ENCODE results near the gene POLR3H. TPM values are rescaled to one million over a fixed set of nuclear protein-coding genes. Genes with fewer than 3 reads are reported as not detected.

The POLR3H gene
- total RNA-seq, 1 experiment from 2014 or later, result 13.2 TPM

- Histone ChIP-seq H3K4me3 (ENCODE audit: low read length) (no peak overlapping the region), H3K9ac (ENCODE audit: low read length) (no peak overlapping the region), H3K79me2 (ENCODE audit: low read length) (peaks cover 16% of the 10 kb centered on the region)
Observed at GRCh38 chr22:41530890-41531714, 13.2 kb downstream of the POLR3H start.

GRCh38 chr22:41528938-41529561 lies 15.2 kb downstream of the POLR3H start:
- Histone ChIP-seq H3K27ac (ENCODE audit: low read length) (no peak overlapping the region), H3K79me2 (ENCODE audit: low read length) (peaks cover 13% of the 10 kb centered on the region), H3K9me2 (replicated peaks; ENCODE audit: insufficient read depth, low read length) (no peaks in the 10 kb centered on the region), H3K27me3 (ENCODE audit: low read length) (no peaks in the 10 kb centered on the region), H3K4me3 (ENCODE audit: low read length) (no peak overlapping the region), H4K20me1 (ENCODE audit: insufficient read depth, low read depth, low read length) (peaks cover 14% of the 10 kb centered on the region; the same call in 1 of the 2 replicates), H3K4me1 (ENCODE audit: low read length) (peaks cover 14% of the 10 kb centered on the region), H3K9me3 (ENCODE audit: low read length) (no peaks in the 10 kb centered on the region), H3K4me2 (ENCODE audit: low read depth, low read length, poor library complexity, severe bottlenecking) (no peak overlapping the region), H3K9ac (ENCODE audit: low read length) (no peak overlapping the region), H2AFZ (ENCODE audit: low read length) (no peak overlapping the region), H3K36me3 (ENCODE audit: insufficient read depth, low read length) (peaks cover 47% of the 10 kb centered on the region)
- DNase-seq, result no peak

More at GRCh38 chr22:41530890-41531714, 13.2 kb downstream of the POLR3H start:
- no peaks in the 10 kb centered on the region for H3K27me3 ChIP-seq (ENCODE audit: low read length)
- H3K36me3 ChIP-seq (ENCODE audit: insufficient read depth, low read length), result peaks cover 38% of the 10 kb centered on the region
- H2AFZ ChIP-seq (ENCODE audit: low read length), result no peak overlapping the region
- no peak for DNase-seq
- no peaks in the 10 kb centered on the region for H3K9me3 ChIP-seq (ENCODE audit: low read length)
- no peaks in the 10 kb centered on the region for H3K9me2 ChIP-seq (replicated peaks; ENCODE audit: insufficient read depth, low read length)
- no peak overlapping the region for H3K4me2 ChIP-seq (ENCODE audit: low read depth, low read length, poor library complexity, severe bottlenecking)
- H4K20me1 ChIP-seq (ENCODE audit: insufficient read depth, low read depth, low read length), result peaks cover 14% of the 10 kb centered on the region; the same call in 1 of the 2 replicates
- 0 out of 2 replicates have a peak, but pooled peaks cover 2% of the 10 kb centered on the region for H3K4me1 ChIP-seq (ENCODE audit: low read length)
- H3K27ac ChIP-seq (ENCODE audit: low read length), result no peak overlapping the region

GRCh38 chr22:41528132-41528766 lies 16.0 kb downstream of the POLR3H start:
- peaks cover 10% of the 10 kb centered on the region; the same call in 1 of the 2 replicates for H4K20me1 ChIP-seq (ENCODE audit: insufficient read depth, low read depth, low read length)

GRCh38 chr22:41526830-41527799 lies 17.2 kb downstream of the POLR3H start:
- Histone ChIP-seq H3K4me1 (ENCODE audit: low read length) (peaks cover 15% of the 10 kb centered on the region), H3K36me3 (ENCODE audit: insufficient read depth, low read length) (peaks cover 34% of the 10 kb centered on the region), H3K9me3 (ENCODE audit: low read length) (no peaks in the 10 kb centered on the region), H3K79me2 (ENCODE audit: low read length) (peaks cover 5% of the 10 kb centered on the region; the same call in 1 of the 2 replicates), H3K9me2 (replicated peaks; ENCODE audit: insufficient read depth, low read length) (no peaks in the 10 kb centered on the region), H3K27ac (ENCODE audit: low read length) (no peak overlapping the region), H3K27me3 (ENCODE audit: low read length) (no peaks in the 10 kb centered on the region), H3K9ac (ENCODE audit: low read length) (no peak overlapping the region), H3K4me2 (ENCODE audit: low read depth, low read length, poor library complexity, severe bottlenecking) (no peak overlapping the region), H4K20me1 (ENCODE audit: insufficient read depth, low read depth, low read length) (0 out of 2 replicates have a peak, but pooled peaks cover 7% of the 10 kb centered on the region), H2AFZ (ENCODE audit: low read length) (no peak overlapping the region), H3K4me3 (ENCODE audit: low read length) (no peak overlapping the region)
- peak; percentile 90 for DNase-seq

More at GRCh38 chr22:41528132-41528766, 16.0 kb downstream of the POLR3H start:
- Histone ChIP-seq H3K36me3 (ENCODE audit: insufficient read depth, low read length) (peaks cover 43% of the 10 kb centered on the region), H3K9me3 (ENCODE audit: low read length) (no peaks in the 10 kb centered on the region), H3K79me2 (ENCODE audit: low read length) (peaks cover 12% of the 10 kb centered on the region; the same call in 1 of the 2 replicates), H3K4me3 (ENCODE audit: low read length) (no peak overlapping the region), H3K4me2 (ENCODE audit: low read depth, low read length, poor library complexity, severe bottlenecking) (no peak overlapping the region), H3K9me2 (replicated peaks; ENCODE audit: insufficient read depth, low read length) (no peaks in the 10 kb centered on the region), H3K27ac (ENCODE audit: low read length) (no peak overlapping the region), H3K9ac (ENCODE audit: low read length) (no peak overlapping the region), H3K27me3 (ENCODE audit: low read length) (no peaks in the 10 kb centered on the region), H3K4me1 (ENCODE audit: low read length) (peaks cover 15% of the 10 kb centered on the region), H2AFZ (ENCODE audit: low read length) (no peak overlapping the region)
- no peak for DNase-seq

- peaks cover 27% of the 10 kb centered on the region for H3K36me3 ChIP-seq (ENCODE audit: insufficient read depth, low read length)
- no peaks in the 10 kb centered on the region for H3K27me3 ChIP-seq (ENCODE audit: low read length)
- H4K20me1 ChIP-seq (ENCODE audit: insufficient read depth, low read depth, low read length), result 0 out of 2 replicates have a peak, but pooled peaks cover 7% of the 10 kb centered on the region
Observed at GRCh38 chr22:41526226-41526829, 17.9 kb downstream of the POLR3H start.

GRCh38 chr22:41525450-41526225 lies 18.6 kb downstream of the POLR3H start:
- Histone ChIP-seq H3K4me2 (ENCODE audit: low read depth, low read length, poor library complexity, severe bottlenecking) (no peak overlapping the region), H3K79me2 (ENCODE audit: low read length) (no peaks in the 10 kb centered on the region), H3K9me3 (ENCODE audit: low read length) (no peaks in the 10 kb centered on the region), H3K4me1 (ENCODE audit: low read length) (peaks cover 15% of the 10 kb centered on the region), H3K27me3 (ENCODE audit: low read length) (no peaks in the 10 kb centered on the region), H4K20me1 (ENCODE audit: insufficient read depth, low read depth, low read length) (0 out of 2 replicates have a peak, but pooled peaks cover 7% of the 10 kb centered on the region), H3K27ac (ENCODE audit: low read length) (no peak overlapping the region), H3K36me3 (ENCODE audit: insufficient read depth, low read length) (peaks cover 20% of the 10 kb centered on the region), H3K9me2 (replicated peaks; ENCODE audit: insufficient read depth, low read length) (no peaks in the 10 kb centered on the region), H3K9ac (ENCODE audit: low read length) (0 out of 2 replicates have a peak overlapping the region, but pooled peaks have one; percentile 28), H2AFZ (ENCODE audit: low read length) (no peak overlapping the region), H3K4me3 (ENCODE audit: low read length) (no peak overlapping the region)
- peak; percentile 44 for DNase-seq

More at GRCh38 chr22:41526226-41526829, 17.9 kb downstream of the POLR3H start:
- Histone ChIP-seq H2AFZ (ENCODE audit: low read length) (no peak overlapping the region), H3K9me2 (replicated peaks; ENCODE audit: insufficient read depth, low read length) (no peaks in the 10 kb centered on the region), H3K9me3 (ENCODE audit: low read length) (no peaks in the 10 kb centered on the region), H3K4me1 (ENCODE audit: low read length) (peaks cover 15% of the 10 kb centered on the region), H3K27ac (ENCODE audit: low read length) (no peak overlapping the region), H3K79me2 (ENCODE audit: low read length) (0 out of 2 replicates have a peak, but pooled peaks cover 3% of the 10 kb centered on the region), H3K4me3 (ENCODE audit: low read length) (no peak overlapping the region), H3K4me2 (ENCODE audit: low read depth, low read length, poor library complexity, severe bottlenecking) (no peak overlapping the region), H3K9ac (ENCODE audit: low read length) (no peak overlapping the region)
- DNase-seq, result no peak

All from Karpas-422 (cell line).